HUES64 (cell line): ENCODE results near the gene RTN4.

Experiments used
- H3K27ac ChIP-seq: 2 replicates; pipeline ENCODE4 v1.7.0; 2013; ENCODE audit warnings: low read depth, low read length, inconsistent platforms
- H3K27me3 ChIP-seq: 2 replicates; pipeline ENCODE4 v1.6.1; 2013; ENCODE audit warnings: mild to moderate bottlenecking, low read length; ENCODE audit not compliant: insufficient read depth
- H3K36me3 ChIP-seq: 2 replicates; pipeline ENCODE4 v1.6.1; 2013; ENCODE audit warnings: mild to moderate bottlenecking, low read length; ENCODE audit not compliant: insufficient read depth
- H3K4me1 ChIP-seq: 2 replicates; pipeline ENCODE4 v1.6.1; 2013; ENCODE audit warnings: mild to moderate bottlenecking, low read length, moderate library complexity; ENCODE audit not compliant: insufficient read depth
- H3K4me3 ChIP-seq: 2 replicates; pipeline ENCODE4 v1.5.1; 2013; ENCODE audit warnings: mild to moderate bottlenecking, low read length, moderate library complexity
- H3K9ac ChIP-seq: 2 replicates; pipeline ENCODE4 v1.6.1; 2013; ENCODE audit warnings: mild to moderate bottlenecking, low read depth, low read length
- H3K9me3 ChIP-seq: 2 replicates; pipeline ENCODE4 v1.6.1; 2013; ENCODE audit warnings: low read depth, low read length; ENCODE audit not compliant: insufficient read depth
- WGBS: fragments of 150-250, 120-280 bp; methylation state at CpG from one replicate; pipeline ENCODE4 v1.1.7; 2013; ENCODE audit warnings: missing lambda C conversion rate; 5-methylcytosine and 5-hydroxymethylcytosine counted together

The RTN4 gene

GRCh38 chr2:54955358-54956110, 94.7 kb downstream of the RTN4 start:
- Histone ChIP-seq H3K9me3 (no peaks in the 10 kb centered on the region), H3K27ac (no peak overlapping the region)
- 89% methylated on average over 7 of the region's 9 CpGs for WGBS

GRCh38 chr2:54954705-54955357, 95.4 kb downstream of the RTN4 start:
- 96% methylated on average over 3 of the region's 3 CpGs for WGBS
- H3K9me3 ChIP-seq = no peaks in the 10 kb centered on the region
- H3K4me3 ChIP-seq = no peak overlapping the region
- peaks cover 11% of the 10 kb centered on the region; the same call in 1 of the 2 replicates for H3K4me1 ChIP-seq
- H3K9ac ChIP-seq = no peak overlapping the region
- H3K36me3 ChIP-seq = no peaks in the 10 kb centered on the region
- H3K27me3 ChIP-seq = no peaks in the 10 kb centered on the region
- no peak overlapping the region for H3K27ac ChIP-seq

More at GRCh38 chr2:54955358-54956110, 94.7 kb downstream of the RTN4 start:
- peaks cover 11% of the 10 kb centered on the region; the same call in 1 of the 2 replicates for H3K4me1 ChIP-seq
- no peaks in the 10 kb centered on the region for H3K27me3 ChIP-seq
- no peak overlapping the region for H3K9ac ChIP-seq
- H3K4me3 ChIP-seq = no peak overlapping the region
- H3K36me3 ChIP-seq = no peaks in the 10 kb centered on the region

- Histone ChIP-seq H3K9me3 (no peaks in the 10 kb centered on the region), H3K27ac (no peak overlapping the region), H3K4me3 (no peak overlapping the region), H3K27me3 (no peaks in the 10 kb centered on the region), H3K9ac (no peak overlapping the region), H3K36me3 (no peaks in the 10 kb centered on the region), H3K4me1 (peaks cover 11% of the 10 kb centered on the region; the same call in 1 of the 2 replicates)
- WGBS = 82% methylated on average over 8 of the region's 8 CpGs
Observed at GRCh38 chr2:54954158-54954557, 96.1 kb downstream of the RTN4 start.

GRCh38 chr2:54952978-54953456, 97.2 kb downstream of the RTN4 start:
- Histone ChIP-seq H3K9me3 (no peaks in the 10 kb centered on the region), H3K9ac (no peak overlapping the region), H3K4me3 (no peak overlapping the region), H3K4me1 (peaks cover 11% of the 10 kb centered on the region; the same call in 1 of the 2 replicates), H3K36me3 (no peaks in the 10 kb centered on the region), H3K27ac (no peak overlapping the region), H3K27me3 (no peaks in the 10 kb centered on the region)
- 88% methylated on average over 9 of the region's 9 CpGs for WGBS

- no peaks in the 10 kb centered on the region for H3K27me3 ChIP-seq
- peaks cover 14% of the 10 kb centered on the region; the same call in 1 of the 2 replicates for H3K4me1 ChIP-seq
- 91% methylated on average over 4 of the region's 5 CpGs for WGBS
- H3K27ac ChIP-seq = no peak overlapping the region
- no peaks in the 10 kb centered on the region for H3K9me3 ChIP-seq
- no peak overlapping the region for H3K4me3 ChIP-seq
- H3K36me3 ChIP-seq = no peaks in the 10 kb centered on the region
- H3K9ac ChIP-seq = no peak overlapping the region
Observed at GRCh38 chr2:54952425-54952824, 97.8 kb downstream of the RTN4 start.

GRCh38 chr2:54950811-54951210, 99.4 kb downstream of the RTN4 start:
- H3K9me3 ChIP-seq = no peaks in the 10 kb centered on the region
- H3K27ac ChIP-seq = no peak overlapping the region
- no peaks in the 10 kb centered on the region for H3K36me3 ChIP-seq
- no peak overlapping the region for H3K9ac ChIP-seq
- 92% methylated on average over 2 of the region's 3 CpGs for WGBS
- H3K4me1 ChIP-seq = peaks cover 6% of the 10 kb centered on the region; the same call in 1 of the 2 replicates
- H3K4me3 ChIP-seq = no peak overlapping the region
- H3K27me3 ChIP-seq = no peaks in the 10 kb centered on the region

GRCh38 chr2:54949431-54949830, 100.8 kb downstream of the RTN4 start:
- Histone ChIP-seq H3K4me1 (peaks cover 6% of the 10 kb centered on the region; the same call in 1 of the 2 replicates), H3K4me3 (no peak overlapping the region), H3K36me3 (no peaks in the 10 kb centered on the region), H3K9ac (no peak overlapping the region), H3K27me3 (no peaks in the 10 kb centered on the region), H3K27ac (no peak overlapping the region), H3K9me3 (no peaks in the 10 kb centered on the region)
- 98% methylated on average over 6 of the region's 6 CpGs for WGBS

- Histone ChIP-seq H3K4me1 (peaks cover 6% of the 10 kb centered on the region; the same call in 1 of the 2 replicates), H3K36me3 (no peaks in the 10 kb centered on the region), H3K27me3 (no peaks in the 10 kb centered on the region), H3K4me3 (no peak overlapping the region), H3K27ac (no peak overlapping the region), H3K9me3 (no peaks in the 10 kb centered on the region), H3K9ac (no peak overlapping the region)
- WGBS = 73% methylated on average over 11 of the region's 12 CpGs
Observed at GRCh38 chr2:54948120-54948519, 102.1 kb downstream of the RTN4 start.

GRCh38 chr2:54947646-54948045, 102.6 kb downstream of the RTN4 start:
- H3K27ac ChIP-seq = no peak overlapping the region
- H3K4me1 ChIP-seq = peaks cover 6% of the 10 kb centered on the region; the same call in 1 of the 2 replicates
- WGBS = 88% methylated on average over 9 of the region's 9 CpGs
- no peak overlapping the region for H3K4me3 ChIP-seq
- H3K27me3 ChIP-seq = no peaks in the 10 kb centered on the region
- H3K36me3 ChIP-seq = no peaks in the 10 kb centered on the region
- H3K9ac ChIP-seq = no peak overlapping the region
- no peaks in the 10 kb centered on the region for H3K9me3 ChIP-seq

- Histone ChIP-seq H3K27ac (no peak overlapping the region), H3K9me3 (no peaks in the 10 kb centered on the region), H3K27me3 (no peaks in the 10 kb centered on the region), H3K36me3 (no peaks in the 10 kb centered on the region), H3K9ac (no peak overlapping the region), H3K4me3 (no peak overlapping the region), H3K4me1 (peaks cover 6% of the 10 kb centered on the region; the same call in 1 of the 2 replicates)
- 81% methylated on average over 10 of the region's 11 CpGs for WGBS
Observed at GRCh38 chr2:54947136-54947535, 103.1 kb downstream of the RTN4 start.

GRCh38 chr2:54946220-54946805, 103.9 kb downstream of the RTN4 start:
- 92% methylated on average over 9 of the region's 9 CpGs for WGBS
- H3K27ac ChIP-seq = no peak overlapping the region

More at GRCh38 chr2:54946220-54946805, 103.9 kb downstream of the RTN4 start:
- no peak overlapping the region for H3K9ac ChIP-seq
- H3K4me3 ChIP-seq = no peak overlapping the region
- no peaks in the 10 kb centered on the region for H3K36me3 ChIP-seq
- no peaks in the 10 kb centered on the region for H3K9me3 ChIP-seq
- peaks cover 6% of the 10 kb centered on the region; the same call in 1 of the 2 replicates for H3K4me1 ChIP-seq
- no peaks in the 10 kb centered on the region for H3K27me3 ChIP-seq
